ENCODE results near the gene EPS8L2.

DNA sequence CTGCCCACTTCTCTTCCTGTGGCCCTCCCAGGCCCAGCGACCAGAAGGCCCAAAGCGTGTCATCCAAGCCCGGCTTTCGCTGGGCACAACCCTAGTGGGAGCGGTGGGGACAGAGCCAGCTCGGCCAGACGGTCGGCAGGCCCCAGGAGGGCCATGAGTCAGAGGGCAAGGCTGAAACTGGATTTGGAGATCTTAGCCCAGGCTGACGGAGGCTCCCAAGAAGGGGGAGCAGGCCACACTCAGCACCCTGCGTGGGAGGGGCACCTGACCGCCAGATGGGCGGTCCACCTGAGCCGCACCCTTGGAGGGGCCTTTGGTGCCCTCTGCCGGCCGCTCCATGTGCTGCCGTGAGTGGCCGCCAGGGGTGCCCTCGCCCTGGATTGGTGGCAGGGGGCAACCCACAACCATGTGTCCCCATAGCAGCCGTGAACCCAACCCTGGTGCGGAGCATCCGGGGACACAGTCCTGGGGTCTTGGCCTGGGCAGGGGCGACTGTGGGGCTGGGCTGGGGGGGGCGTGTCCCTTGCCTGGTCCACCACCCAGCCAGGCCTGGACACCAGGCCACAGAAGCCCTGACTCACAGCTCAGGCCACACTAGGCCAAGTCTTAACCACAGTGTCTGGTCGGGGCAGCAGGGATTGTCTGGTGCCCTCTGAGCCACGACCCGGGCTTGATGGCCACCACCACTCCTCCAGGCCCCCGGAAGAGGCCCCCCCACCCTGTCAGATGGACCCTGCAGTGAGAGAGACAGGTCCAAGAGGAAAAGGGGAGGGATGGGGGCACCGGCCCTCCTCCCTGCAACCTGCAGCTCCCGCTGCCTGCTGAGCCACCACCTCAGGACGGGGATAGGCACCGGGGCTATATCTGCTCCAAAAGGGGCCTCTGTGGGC lies 22.1 kb downstream of the EPS8L2 start:
- TF ChIP-seq, protein P1, sequence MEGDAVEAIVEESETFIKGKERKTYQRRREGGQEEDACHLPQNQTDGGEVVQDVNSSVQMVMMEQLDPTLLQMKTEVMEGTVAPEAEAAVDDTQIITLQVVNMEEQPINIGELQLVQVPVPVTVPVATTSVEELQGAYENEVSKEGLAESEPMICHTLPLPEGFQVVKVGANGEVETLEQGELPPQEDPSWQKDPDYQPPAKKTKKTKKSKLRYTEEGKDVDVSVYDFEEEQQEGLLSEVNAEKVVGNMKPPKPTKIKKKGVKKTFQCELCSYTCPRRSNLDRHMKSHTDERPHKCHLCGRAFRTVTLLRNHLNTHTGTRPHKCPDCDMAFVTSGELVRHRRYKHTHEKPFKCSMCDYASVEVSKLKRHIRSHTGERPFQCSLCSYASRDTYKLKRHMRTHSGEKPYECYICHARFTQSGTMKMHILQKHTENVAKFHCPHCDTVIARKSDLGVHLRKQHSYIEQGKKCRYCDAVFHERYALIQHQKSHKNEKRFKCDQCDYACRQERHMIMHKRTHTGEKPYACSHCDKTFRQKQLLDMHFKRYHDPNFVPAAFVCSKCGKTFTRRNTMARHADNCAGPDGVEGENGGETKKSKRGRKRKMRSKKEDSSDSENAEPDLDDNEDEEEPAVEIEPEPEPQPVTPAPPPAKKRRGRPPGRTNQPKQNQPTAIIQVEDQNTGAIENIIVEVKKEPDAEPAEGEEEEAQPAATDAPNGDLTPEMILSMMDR (IDR thresholded peaks at IDR 0.05; ENCODE audit: insufficient read depth, low read length, poor library complexity, severe bottlenecking): peak; percentile 99
- TF ChIP-seq EZH2phosphoT487 (conservative IDR thresholded peaks at IDR 0.05; ENCODE audit: low read length): no peak
